ENCODE measurements around the gene CRISP2.

Gene CRISP2

GRCh38 chr6:49649988-49650387, 63.4 kb downstream of the CRISP2 start:
- in situ Hi-C loops (cut with MboI; ENCODE audit: low pct_unique_long_range_greater_than_20kb, low sequenced_read_pairs, unreplicated experiment): no loop called here
- no peak for DNase-seq (ENCODE audit: low spot score)
- TF ChIP-seq, protein P1, sequence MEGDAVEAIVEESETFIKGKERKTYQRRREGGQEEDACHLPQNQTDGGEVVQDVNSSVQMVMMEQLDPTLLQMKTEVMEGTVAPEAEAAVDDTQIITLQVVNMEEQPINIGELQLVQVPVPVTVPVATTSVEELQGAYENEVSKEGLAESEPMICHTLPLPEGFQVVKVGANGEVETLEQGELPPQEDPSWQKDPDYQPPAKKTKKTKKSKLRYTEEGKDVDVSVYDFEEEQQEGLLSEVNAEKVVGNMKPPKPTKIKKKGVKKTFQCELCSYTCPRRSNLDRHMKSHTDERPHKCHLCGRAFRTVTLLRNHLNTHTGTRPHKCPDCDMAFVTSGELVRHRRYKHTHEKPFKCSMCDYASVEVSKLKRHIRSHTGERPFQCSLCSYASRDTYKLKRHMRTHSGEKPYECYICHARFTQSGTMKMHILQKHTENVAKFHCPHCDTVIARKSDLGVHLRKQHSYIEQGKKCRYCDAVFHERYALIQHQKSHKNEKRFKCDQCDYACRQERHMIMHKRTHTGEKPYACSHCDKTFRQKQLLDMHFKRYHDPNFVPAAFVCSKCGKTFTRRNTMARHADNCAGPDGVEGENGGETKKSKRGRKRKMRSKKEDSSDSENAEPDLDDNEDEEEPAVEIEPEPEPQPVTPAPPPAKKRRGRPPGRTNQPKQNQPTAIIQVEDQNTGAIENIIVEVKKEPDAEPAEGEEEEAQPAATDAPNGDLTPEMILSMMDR (IDR thresholded peaks at IDR 0.05; ENCODE audit: extremely low read depth, insufficient read depth, missing control alignments): no peak

DNA sequence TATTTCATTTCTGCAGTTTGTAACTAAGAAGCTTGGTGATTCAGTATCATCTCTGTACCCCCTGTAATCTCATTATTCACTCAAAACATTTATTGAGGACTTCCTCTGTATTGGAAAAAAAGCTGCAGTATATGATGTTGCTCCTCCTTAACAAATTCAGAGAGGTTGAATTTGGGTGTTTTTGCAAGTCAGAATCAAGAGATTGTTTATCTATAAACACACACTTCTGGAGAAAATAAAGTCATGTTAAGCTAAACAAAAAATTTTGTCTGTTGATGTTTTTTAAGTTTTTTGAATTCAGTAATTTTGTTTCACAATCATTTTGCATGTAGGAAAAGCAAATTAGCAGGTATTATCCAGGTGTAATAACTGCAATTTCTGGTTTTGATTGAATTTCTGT, 65.3 kb downstream of the CRISP2 start:
- DNase-seq (ENCODE audit: low spot score): no peak
- in situ Hi-C loops (cut with MboI; ENCODE audit: low pct_unique_long_range_greater_than_20kb, low sequenced_read_pairs, unreplicated experiment): no loop called here
- TF ChIP-seq, protein P1 (IDR thresholded peaks at IDR 0.05; ENCODE audit: extremely low read depth, insufficient read depth, missing control alignments): no peak

DNA sequence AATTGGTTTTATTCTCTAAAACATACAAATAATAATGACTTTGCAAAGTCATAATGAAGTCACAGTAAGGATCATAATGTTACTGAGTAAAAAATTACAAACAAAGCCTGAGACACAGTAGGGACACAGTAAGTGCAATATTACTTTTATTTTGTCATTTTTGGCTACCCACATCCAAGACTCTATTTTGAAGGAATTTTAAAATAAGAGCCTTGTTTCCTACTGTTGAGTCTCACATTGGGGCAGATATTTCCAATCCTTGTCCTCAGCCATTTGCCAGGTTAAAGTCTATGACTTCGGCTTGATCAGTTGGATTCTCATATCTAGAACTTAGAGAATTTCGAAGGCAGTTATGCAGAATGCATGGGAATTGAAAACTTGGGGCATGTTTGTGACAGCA, 65.9 kb downstream of the CRISP2 start:
- TF ChIP-seq, protein P1 (IDR thresholded peaks at IDR 0.05; ENCODE audit: extremely low read depth, insufficient read depth, missing control alignments): no peak
- in situ Hi-C loops (cut with MboI; ENCODE audit: low pct_unique_long_range_greater_than_20kb, low sequenced_read_pairs, unreplicated experiment): no loop called here
- no peak for DNase-seq (ENCODE audit: low spot score)

- DNase-seq (ENCODE audit: low spot score): no peak
- in situ Hi-C loops (cut with MboI; ENCODE audit: low pct_unique_long_range_greater_than_20kb, low sequenced_read_pairs, unreplicated experiment): no loop called here
- TF ChIP-seq, protein P1 (IDR thresholded peaks at IDR 0.05; ENCODE audit: extremely low read depth, insufficient read depth, missing control alignments): no peak
Observed at GRCh38 chr6:49646942-49647341, 66.4 kb downstream of the CRISP2 start.

- no peak for DNase-seq (ENCODE audit: low spot score)
- in situ Hi-C loops (cut with MboI; ENCODE audit: low pct_unique_long_range_greater_than_20kb, low sequenced_read_pairs, unreplicated experiment): no loop called here
- TF ChIP-seq, protein P1 (IDR thresholded peaks at IDR 0.05; ENCODE audit: extremely low read depth, insufficient read depth, missing control alignments): no peak
Observed at GRCh38 chr6:49646130-49646824, 67.1 kb downstream of the CRISP2 start.

DNA sequence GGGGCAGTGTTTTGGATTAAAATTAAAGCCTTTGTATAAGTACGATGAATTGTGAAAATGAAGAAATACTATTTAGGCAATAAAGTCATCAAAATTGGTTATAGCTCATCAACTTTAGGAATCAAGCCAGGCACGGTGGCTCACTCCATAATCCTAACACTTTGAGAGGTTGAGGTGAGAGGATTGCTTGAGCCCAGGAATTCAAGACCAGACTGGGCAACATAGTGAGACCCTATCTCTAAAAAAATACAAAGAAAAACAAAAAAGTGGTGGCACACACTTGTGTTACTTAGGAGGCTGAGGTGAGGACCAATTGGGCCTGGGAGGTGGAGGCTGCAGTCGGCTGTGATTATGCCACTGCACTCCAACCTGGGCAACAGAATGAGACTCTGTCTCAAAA, 68.2 kb downstream of the CRISP2 start:
- no peak for DNase-seq (ENCODE audit: low spot score)
- in situ Hi-C loops (cut with MboI; ENCODE audit: low pct_unique_long_range_greater_than_20kb, low sequenced_read_pairs, unreplicated experiment): no loop called here
- TF ChIP-seq, protein P1 (IDR thresholded peaks at IDR 0.05; ENCODE audit: extremely low read depth, insufficient read depth, missing control alignments): no peak

All from GM13977 (cell line).